MM.1S (cell line): Measurements from ENCODE around the gene SLC44A5.

ENCODE experiments used
- EZH2 ChIP-seq: fragments of 300-600 bp; sonication (generic); optimal IDR thresholded peaks from 2 replicates; pipeline ENCODE3; 2017; ENCODE audit warnings: low read depth, mild to moderate bottlenecking, antibody characterized with exemption, low read length, mixed read lengths
- TF ChIP-seq, protein P1 (sequence below): fragments of 300-600 bp; sonication (generic); IDR thresholded peaks from 2 replicates; pipeline ENCODE4 v1.5.1; 2016; ENCODE audit warnings: antibody characterized with exemption, low read length, mixed read lengths

DNA sequence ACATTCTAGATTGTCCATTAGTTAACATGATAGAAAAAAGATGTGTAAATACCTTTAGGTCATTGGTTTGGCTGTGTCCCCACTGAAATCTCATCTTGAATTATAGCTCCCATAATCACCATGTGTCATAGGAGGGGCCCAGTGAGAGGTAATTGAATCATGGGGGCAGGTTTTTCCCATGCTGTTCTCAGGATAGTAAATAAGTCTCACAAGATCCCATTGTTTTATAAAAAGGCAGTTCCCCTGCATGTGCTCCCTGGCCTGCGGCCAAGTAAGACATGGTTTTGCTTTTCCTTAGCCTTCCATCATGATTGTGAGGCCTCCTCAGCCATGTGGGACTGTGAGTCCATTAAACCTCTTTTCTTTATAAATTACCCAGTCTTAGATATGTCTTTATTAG, 32.5 kb upstream of the SLC44A5 start:
- TF ChIP-seq, protein P1, sequence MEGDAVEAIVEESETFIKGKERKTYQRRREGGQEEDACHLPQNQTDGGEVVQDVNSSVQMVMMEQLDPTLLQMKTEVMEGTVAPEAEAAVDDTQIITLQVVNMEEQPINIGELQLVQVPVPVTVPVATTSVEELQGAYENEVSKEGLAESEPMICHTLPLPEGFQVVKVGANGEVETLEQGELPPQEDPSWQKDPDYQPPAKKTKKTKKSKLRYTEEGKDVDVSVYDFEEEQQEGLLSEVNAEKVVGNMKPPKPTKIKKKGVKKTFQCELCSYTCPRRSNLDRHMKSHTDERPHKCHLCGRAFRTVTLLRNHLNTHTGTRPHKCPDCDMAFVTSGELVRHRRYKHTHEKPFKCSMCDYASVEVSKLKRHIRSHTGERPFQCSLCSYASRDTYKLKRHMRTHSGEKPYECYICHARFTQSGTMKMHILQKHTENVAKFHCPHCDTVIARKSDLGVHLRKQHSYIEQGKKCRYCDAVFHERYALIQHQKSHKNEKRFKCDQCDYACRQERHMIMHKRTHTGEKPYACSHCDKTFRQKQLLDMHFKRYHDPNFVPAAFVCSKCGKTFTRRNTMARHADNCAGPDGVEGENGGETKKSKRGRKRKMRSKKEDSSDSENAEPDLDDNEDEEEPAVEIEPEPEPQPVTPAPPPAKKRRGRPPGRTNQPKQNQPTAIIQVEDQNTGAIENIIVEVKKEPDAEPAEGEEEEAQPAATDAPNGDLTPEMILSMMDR: no peak
- no peak for TF ChIP-seq EZH2
